Measurements from ENCODE around the gene SPOP.
"Not testable (repeated sequence)": the region's sequence is repeated elsewhere in the genome, so short reads cannot be mapped to it uniquely, and the experiment has no call there.

Gene SPOP

GRCh38 chr17:49572806-49573420 lies 105.0 kb downstream of the SPOP start:
- no peak for DNase-seq (ENCODE audit: low spot score)

GRCh38 chr17:49572226-49572625 lies 105.7 kb downstream of the SPOP start:
- no peak for DNase-seq (ENCODE audit: low spot score)

GRCh38 chr17:49571764-49572163 lies 106.1 kb downstream of the SPOP start:
- no peak for DNase-seq (ENCODE audit: low spot score)

- no peak for DNase-seq (ENCODE audit: low spot score)
Observed at GRCh38 chr17:49571283-49571682, 106.6 kb downstream of the SPOP start.

GRCh38 chr17:49570540-49571242 lies 107.2 kb downstream of the SPOP start:
- no peak for DNase-seq (ENCODE audit: low spot score)

GRCh38 chr17:49568695-49569047 lies 109.2 kb downstream of the SPOP start:
- DNase-seq (ENCODE audit: low spot score), result not testable (repeated sequence)

GRCh38 chr17:49567871-49568694 lies 109.8 kb downstream of the SPOP start:
- peak; percentile 75 for DNase-seq (ENCODE audit: low spot score)

- DNase-seq (ENCODE audit: low spot score), result no peak
Observed at GRCh38 chr17:49567104-49567521, 110.8 kb downstream of the SPOP start.

GRCh38 chr17:49566668-49567071 lies 111.2 kb downstream of the SPOP start:
- DNase-seq (ENCODE audit: low spot score), result no peak

- no peak for DNase-seq (ENCODE audit: low spot score)
Observed at GRCh38 chr17:49565948-49566491, 111.9 kb downstream of the SPOP start.

GRCh38 chr17:49564638-49565037 lies 113.3 kb downstream of the SPOP start:
- DNase-seq (ENCODE audit: low spot score), result no peak

- DNase-seq (ENCODE audit: low spot score), result peak; percentile 37
Observed at GRCh38 chr17:49557312-49558024, 120.4 kb downstream of the SPOP start.

- DNase-seq (ENCODE audit: low spot score), result peak; percentile 70
Observed at GRCh38 chr17:49556223-49556943, 121.5 kb downstream of the SPOP start.

- DNase-seq (ENCODE audit: low spot score), result no peak
Observed at GRCh38 chr17:49555495-49556222, 122.2 kb downstream of the SPOP start.

- no peak for DNase-seq (ENCODE audit: low spot score)
Observed at GRCh38 chr17:49554694-49555494, 123.0 kb downstream of the SPOP start.

- no peak for DNase-seq (ENCODE audit: low spot score)
Observed at GRCh38 chr17:49553676-49554335, 124.1 kb downstream of the SPOP start.

GRCh38 chr17:49552070-49552751 lies 125.7 kb downstream of the SPOP start:
- no peak for DNase-seq (ENCODE audit: low spot score)

GRCh38 chr17:49551221-49552069 lies 126.5 kb downstream of the SPOP start:
- DNase-seq (ENCODE audit: low spot score), result no peak
